Measurements from ENCODE around the gene GAB3.

Gene GAB3

GRCh38 chrX:154750301-154751202, at the start of gene GAB3:
GAB3 (minus strand) TSS chrX:154751077; CDS start chrX:154751025, 52 bp downstream.
- DNase-seq = peak; percentile 60

DNA sequence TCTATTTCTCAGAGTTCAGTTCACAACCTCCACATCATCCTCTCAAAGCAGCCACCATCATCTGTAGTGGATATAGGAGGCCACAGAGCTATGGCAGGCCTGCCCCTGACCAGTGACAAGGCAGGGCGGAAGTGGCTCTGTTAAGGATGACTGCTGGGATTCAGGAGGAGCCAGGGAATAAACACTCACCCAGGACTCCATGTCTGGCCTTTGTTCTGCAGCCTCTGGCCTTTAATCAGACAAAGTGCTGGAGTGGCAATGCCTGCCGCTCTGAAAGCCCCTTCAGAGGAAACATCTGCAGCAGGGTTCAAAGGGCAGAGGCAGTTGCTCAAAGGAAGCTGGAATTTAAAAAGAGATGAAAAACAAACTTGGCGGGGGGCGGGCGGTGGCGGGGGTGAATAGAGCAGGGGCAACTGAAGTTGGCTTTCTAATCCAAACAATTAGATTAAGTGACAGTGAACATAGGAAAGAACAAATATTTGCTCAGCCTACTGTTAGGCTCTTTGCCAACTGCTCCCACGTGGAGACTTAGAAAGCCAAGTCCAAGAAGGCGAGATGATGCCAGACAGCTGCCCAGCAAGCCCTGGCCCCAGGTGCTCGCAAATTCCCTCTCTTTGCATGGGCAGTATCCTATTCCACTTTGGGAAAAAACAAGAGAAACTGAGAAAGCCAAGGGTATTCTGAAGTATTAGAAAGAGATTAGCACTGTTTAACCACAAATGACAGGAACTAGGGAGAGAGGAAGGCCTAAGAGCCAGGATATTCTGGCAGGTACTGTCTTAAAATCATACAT, 48.9 kb upstream of the GAB3 start:
- DNase-seq = no peak

GRCh38 chrX:154797006-154797405, 46.1 kb upstream of the GAB3 start:
- peak; percentile 9 for DNase-seq

- peak; percentile 62 for DNase-seq
Observed at GRCh38 chrX:154795016-154795415, 44.1 kb upstream of the GAB3 start.

GRCh38 chrX:154793084-154793795, 42.4 kb upstream of the GAB3 start:
- peak; percentile 6 for DNase-seq

DNA sequence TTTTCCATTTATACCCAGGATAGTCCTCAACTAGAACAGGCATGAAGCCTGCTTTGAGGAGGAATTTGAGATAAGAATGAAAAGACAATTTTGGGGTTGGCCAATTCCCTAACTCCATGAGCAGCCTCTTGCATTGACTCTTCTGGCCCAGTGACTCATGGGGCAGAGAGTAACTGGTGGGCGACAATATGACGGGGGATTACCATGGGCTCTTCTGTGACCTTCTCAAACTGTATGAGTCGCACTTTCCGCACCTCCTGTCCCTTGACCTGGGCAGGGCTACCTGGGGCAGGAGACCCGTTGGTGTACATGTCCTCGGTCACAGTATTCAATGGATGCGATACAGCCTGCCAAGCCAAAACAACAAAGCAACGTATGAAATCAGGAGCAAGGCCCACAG, 41.1 kb upstream of the GAB3 start:
- DNase-seq = no peak

- DNase-seq = no peak
Observed at GRCh38 chrX:154791467-154791866, 40.6 kb upstream of the GAB3 start.

- DNase-seq = peak; percentile 90
Observed at GRCh38 chrX:154785716-154786115, 34.8 kb upstream of the GAB3 start.

DNA sequence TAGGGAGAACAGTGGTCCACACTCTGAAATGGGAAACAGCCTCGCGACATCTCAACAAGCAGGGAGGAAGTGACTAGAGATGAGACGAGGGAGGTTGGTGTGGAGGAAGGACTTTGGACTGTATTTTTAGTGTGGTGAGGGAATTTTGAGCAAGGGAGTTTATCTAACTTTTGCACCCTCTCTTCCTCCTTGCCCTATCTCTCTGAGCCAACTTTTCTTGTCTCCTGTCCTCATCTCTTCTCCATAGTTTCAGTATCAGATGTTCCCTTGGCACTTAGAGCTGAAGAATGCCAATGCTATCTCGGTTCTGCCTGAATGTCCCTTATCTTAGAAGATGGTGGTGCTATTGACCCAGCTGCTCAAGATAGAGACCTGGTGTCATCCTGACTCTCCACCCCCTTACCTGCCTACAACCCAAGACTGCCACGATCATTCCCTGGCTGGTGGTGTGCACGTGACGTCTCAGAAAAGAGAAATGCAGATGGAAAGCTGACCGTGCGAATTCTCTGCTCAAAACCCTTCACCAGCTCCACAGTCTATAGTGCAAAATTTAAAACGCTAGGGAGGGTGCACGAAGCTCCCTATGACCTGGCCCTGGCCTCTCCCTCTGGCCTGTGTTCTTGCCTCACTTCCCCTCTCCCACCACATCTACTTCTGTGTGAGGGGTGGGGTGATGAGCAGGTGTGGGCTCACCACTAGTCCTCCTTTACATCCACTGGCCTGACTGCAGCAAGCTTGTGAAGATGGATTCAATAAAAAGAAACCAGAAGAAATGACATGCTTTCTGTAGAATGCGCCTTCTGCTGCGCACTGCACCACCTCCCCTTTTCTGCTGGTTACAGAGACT, 33.5 kb upstream of the GAB3 start:
- peak; percentile 84 for DNase-seq

DNA sequence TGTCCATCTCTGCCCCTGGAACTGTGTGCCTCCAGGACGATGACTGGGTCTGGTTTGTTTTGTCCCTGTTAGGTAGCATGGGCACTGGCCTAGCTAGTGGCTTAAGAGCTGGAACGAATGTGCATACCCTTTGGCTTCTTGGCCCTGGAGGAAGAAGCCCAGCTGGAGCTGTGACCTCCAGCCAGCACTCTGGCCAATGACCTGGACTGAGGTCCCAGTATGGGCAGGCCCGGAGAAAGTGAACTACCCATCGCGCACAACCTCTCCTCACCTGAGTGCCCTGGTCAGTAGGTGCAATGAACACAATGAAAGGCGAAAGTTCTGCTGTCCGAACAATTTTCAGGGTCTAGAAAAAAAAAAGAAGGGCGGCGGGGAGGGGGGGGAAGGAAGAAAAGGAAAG, 30.1 kb upstream of the GAB3 start:
- DNase-seq = no peak

- DNase-seq = no peak
Observed at GRCh38 chrX:154779261-154779660, 28.4 kb upstream of the GAB3 start.

GRCh38 chrX:154776753-154777152, 25.9 kb upstream of the GAB3 start:
- peak; percentile 16 for DNase-seq

GRCh38 chrX:154775419-154776349, 24.8 kb upstream of the GAB3 start:
- DNase-seq = peak; percentile 53

GRCh38 chrX:154774622-154775021, 23.7 kb upstream of the GAB3 start:
- no peak for DNase-seq

- DNase-seq = peak; percentile 98
Observed at GRCh38 chrX:154762537-154763296, 11.8 kb upstream of the GAB3 start, which contains the start of gene DKC1. DKC1 (plus strand) TSS chrX:154762864; CDS start chrX:154762966, 102 bp downstream.

- DNase-seq = peak; percentile 57
Observed at GRCh38 chrX:154761977-154762536, 11.2 kb upstream of the GAB3 start.

DNA sequence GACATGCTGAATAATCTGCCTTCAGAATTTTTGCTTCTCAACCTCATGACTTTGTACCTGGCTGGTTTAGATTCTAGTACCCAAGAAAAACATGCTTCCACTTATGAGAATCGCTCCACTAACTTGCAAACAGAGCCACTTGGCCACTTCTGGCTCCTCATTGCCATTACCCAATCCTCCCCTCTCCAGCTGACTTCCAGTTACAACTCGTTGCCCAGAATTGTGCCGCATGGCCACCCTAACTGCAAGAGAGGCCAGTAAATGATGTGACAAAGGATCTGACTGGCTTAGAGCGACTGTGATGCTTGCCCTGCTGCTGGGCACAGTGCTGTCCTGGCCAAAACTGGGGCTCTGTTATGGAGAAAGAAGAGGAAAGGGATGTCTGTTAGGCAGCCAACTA, 7.8 kb upstream of the GAB3 start:
- DNase-seq = no peak

DNA sequence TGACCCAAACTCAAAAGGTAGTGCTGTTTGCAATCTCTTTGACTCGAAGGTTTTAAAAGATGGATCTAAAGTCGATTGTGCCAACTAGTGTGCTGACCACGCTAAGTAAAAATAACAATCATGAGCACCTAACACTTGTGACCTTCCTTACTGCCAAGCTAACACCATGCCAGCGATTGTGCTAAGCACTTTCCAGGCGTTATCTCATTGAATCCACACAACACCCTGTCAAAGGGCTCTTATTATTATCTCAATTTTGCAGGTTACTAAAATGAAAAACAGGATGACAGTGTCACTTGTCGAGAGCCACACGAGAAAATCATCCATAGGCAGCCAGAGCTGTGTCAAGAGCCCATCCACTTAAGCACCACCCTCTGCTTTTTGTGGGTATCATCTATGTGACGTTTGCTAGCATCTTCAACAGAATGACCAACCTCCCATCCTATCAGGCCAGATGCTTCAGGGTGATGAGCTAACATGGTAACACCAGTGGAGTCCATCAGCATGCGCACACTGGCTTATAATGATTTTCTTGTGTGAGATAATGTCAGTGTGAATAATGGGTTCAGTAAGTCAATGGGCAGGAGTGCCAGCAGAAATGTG, 893 bp upstream of the GAB3 start:
- DNase-seq = peak; percentile 88

- peak; percentile 88 for DNase-seq
Observed at GRCh38 chrX:154751203-154751668, 359 bp upstream of the GAB3 start.
